ENCODE results near the gene PROM1. TPM values are rescaled to one million over a fixed set of nuclear protein-coding genes. Genes with fewer than 3 reads are reported as not detected.

The PROM1 gene
- polyA plus RNA-seq, 3 donors from 2014 or later, result 0.11 to 0.16 TPM; not detected in 1

DNA sequence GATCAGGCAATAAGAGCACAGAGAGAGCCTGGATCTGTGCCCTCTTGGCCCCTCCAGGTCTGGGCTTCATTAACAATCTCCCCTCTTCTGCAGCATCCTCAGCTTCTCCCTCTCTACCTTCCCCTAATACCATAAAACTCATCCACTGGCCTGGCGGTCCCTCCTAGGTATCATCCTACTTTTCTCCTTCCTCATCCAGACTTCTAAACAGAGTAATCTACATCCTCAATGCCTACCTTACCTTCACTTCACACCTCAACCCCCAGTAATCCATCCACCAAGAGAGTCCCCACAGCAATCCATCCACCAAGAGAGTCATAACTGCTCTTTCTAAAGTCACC lies 162.3 kb downstream of the PROM1 start:
- H3K4me3 Mint-ChIP-seq, result no peak overlapping the region
- H3K36me3 Mint-ChIP-seq, result no peaks in the 10 kb centered on the region
- no peaks in the 10 kb centered on the region for H3K9me3 Mint-ChIP-seq
- H3K4me1 Mint-ChIP-seq, result no peaks in the 10 kb centered on the region
- H3K27ac Mint-ChIP-seq, result no peak overlapping the region
- no peak for DNase-seq
- H3K27me3 Mint-ChIP-seq (ENCODE audit: low read depth in 3 of 3), result peaks cover 2 to 3% (median 2%) of the 10 kb centered on the region in 3 donors

DNA sequence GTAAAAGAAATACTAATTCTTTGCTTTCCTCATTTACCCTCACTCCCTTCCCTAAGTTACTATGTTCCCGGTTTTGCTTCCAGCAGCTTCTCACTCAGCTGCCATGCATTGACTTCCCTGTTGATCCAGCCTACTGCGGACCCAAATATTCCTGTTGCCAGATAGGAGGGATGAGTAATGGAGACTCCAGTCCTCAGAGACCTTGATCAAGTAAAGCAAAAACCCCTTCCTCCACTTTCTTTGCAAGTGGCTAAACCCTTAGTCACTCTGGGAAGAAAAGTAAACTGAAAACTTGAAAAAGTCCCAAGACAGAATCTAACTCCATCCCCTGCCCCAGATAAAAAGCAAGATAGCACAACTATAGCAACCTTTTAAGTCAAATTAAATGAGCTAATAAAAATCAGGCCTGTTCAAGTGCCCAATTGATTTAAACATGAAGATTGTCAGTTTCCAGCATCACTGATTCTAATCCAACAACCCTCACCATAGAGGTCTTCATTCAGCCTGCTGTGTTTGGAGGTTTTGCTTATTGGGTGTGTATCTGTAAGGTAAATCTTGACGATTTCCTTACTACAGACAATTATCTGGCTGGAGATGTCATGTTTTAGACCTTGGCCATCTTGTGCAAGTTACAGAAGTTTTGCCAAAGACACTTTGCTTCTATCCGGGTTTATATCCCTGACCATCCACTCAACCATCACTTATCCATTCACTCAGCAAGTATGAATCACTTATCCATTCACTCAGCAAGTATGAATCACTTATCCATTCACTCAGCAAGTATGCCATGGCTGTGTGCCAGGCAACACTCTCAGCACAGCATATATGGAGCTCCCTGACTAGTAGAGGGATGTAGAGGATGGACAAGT lies 162.9 kb downstream of the PROM1 start:
- Mint-ChIP-seq H3K9me3 (no peaks in the 10 kb centered on the region), H3K4me3 (no peak overlapping the region)

GRCh38 chr4:15918484-15919129 lies 165.2 kb downstream of the PROM1 start:
- H3K36me3 Mint-ChIP-seq, result peaks cover 0 to 5% (median 0%) of the 10 kb centered on the region in 3 donors
- DNase-seq, result no peak
- H3K4me3 Mint-ChIP-seq, result no peak overlapping the region
- no peak overlapping the region for H3K27ac Mint-ChIP-seq
- H3K4me1 Mint-ChIP-seq, result peaks cover 13 to 22% of the 10 kb centered on the region in 2 donors
- H3K9me3 Mint-ChIP-seq, result no peaks in the 10 kb centered on the region
- peaks cover 0 to 3% (median 2%) of the 10 kb centered on the region in 3 donors for H3K27me3 Mint-ChIP-seq (ENCODE audit: low read depth in 3 of 3)

More for the DNA sequence above, 162.9 kb downstream of the PROM1 start:
- DNase-seq, result no peak
- Mint-ChIP-seq H3K4me1 (peaks cover 0 to 2% of the 10 kb centered on the region in 2 donors), H3K27ac (no peak overlapping the region), H3K27me3 (ENCODE audit: low read depth in 3 of 3) (peaks cover 2 to 3% (median 2%) of the 10 kb centered on the region in 3 donors), H3K36me3 (peaks cover 0 to 1% (median 0%) of the 10 kb centered on the region in 3 donors)

Other genes with a start within 250 kb of the PROM1 start
- under 1 TPM in 1 of 3 donors, not detected in 2; 0.53 TPM for gene FGFBP1, start 145.3 kb downstream of the PROM1 start, polyA plus RNA-seq
- 1,000 to 10,000 TPM; 1,171 to 1,886 (median 1,278) TPM for gene FGFBP2, start 120.8 kb downstream of the PROM1 start, polyA plus RNA-seq
- 10 to 100 TPM; 10.1 to 22.0 (median 17.9) TPM for gene TAPT1, start 142.4 kb upstream of the PROM1 start, polyA plus RNA-seq